Measurements from ENCODE around the gene YPEL5. TPM values are rescaled to one million over a fixed set of nuclear protein-coding genes. Genes with fewer than 3 reads are reported as not detected.
"Not testable (repeated sequence)": the region's sequence is repeated elsewhere in the genome, so short reads cannot be mapped to it uniquely, and the experiment has no call there.

Gene YPEL5
- total RNA-seq, 1 donor from 2014 or later = 93.3 TPM

- peaks cover 8% of the 10 kb centered on the region for H3K27me3 Mint-ChIP-seq (ENCODE audit: low read depth)
- no peaks in the 10 kb centered on the region for H3K36me3 Mint-ChIP-seq (ENCODE audit: low read depth)
- TF ChIP-seq CTCF (IDR thresholded peaks at IDR 0.05) = no peak
- H3K9me3 Mint-ChIP-seq (ENCODE audit: low read depth) = peaks cover 2% of the 10 kb centered on the region
- H3K4me1 Mint-ChIP-seq (ENCODE audit: low read depth) = peaks cover 2% of the 10 kb centered on the region
- H3K4me3 Mint-ChIP-seq (ENCODE audit: unreplicated experiment) = no peak overlapping the region
- no peak for DNase-seq (ENCODE audit: low spot score)
- H3K27ac Mint-ChIP-seq (ENCODE audit: unreplicated experiment) = no peak overlapping the region
Observed at GRCh38 chr2:30106543-30106942, 40.3 kb upstream of the YPEL5 start.

GRCh38 chr2:30108192-30108591 is 38.6 kb upstream of the YPEL5 start:
- no peaks in the 10 kb centered on the region for H3K36me3 Mint-ChIP-seq (ENCODE audit: low read depth)
- no peak overlapping the region for H3K4me3 Mint-ChIP-seq (ENCODE audit: unreplicated experiment)
- H3K27ac Mint-ChIP-seq (ENCODE audit: unreplicated experiment) = no peak overlapping the region
- H3K4me1 Mint-ChIP-seq (ENCODE audit: low read depth) = peaks cover 3% of the 10 kb centered on the region
- TF ChIP-seq CTCF (IDR thresholded peaks at IDR 0.05) = no peak
- no peak for DNase-seq (ENCODE audit: low spot score)
- H3K27me3 Mint-ChIP-seq (ENCODE audit: low read depth) = peaks cover 3% of the 10 kb centered on the region
- no peaks in the 10 kb centered on the region for H3K9me3 Mint-ChIP-seq (ENCODE audit: low read depth)

DNA sequence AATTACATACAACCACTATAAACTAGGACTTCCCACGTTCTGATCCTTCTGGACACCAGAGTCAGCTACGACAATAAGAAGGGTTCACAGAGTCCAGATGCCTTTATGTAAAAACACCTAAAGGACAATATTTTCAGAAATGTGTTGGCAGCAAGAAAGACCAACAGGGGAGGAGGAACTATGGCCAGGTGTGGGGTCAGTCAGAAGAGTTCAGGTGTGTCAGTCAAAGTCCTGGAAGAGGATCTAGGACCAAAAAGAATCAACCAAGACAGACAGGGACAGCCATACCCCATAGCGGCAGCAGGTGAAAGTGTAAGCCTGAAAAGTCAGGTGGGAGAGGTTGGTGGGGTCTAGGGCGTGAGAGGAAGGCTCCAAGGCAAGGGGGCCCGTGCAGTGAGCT is 38.0 kb upstream of the YPEL5 start:
- TF ChIP-seq CTCF (IDR thresholded peaks at IDR 0.05) = no peak
- Mint-ChIP-seq H3K9me3 (ENCODE audit: low read depth) (no peaks in the 10 kb centered on the region), H3K4me1 (ENCODE audit: low read depth) (peaks cover 9% of the 10 kb centered on the region), H3K4me3 (ENCODE audit: unreplicated experiment) (no peak overlapping the region), H3K36me3 (ENCODE audit: low read depth) (no peaks in the 10 kb centered on the region), H3K27ac (ENCODE audit: unreplicated experiment) (no peak overlapping the region), H3K27me3 (ENCODE audit: low read depth) (no peaks in the 10 kb centered on the region)
- DNase-seq (ENCODE audit: low spot score) = no peak

GRCh38 chr2:30109856-30110255 is 37.0 kb upstream of the YPEL5 start:
- Mint-ChIP-seq H3K27me3 (ENCODE audit: low read depth) (no peaks in the 10 kb centered on the region), H3K9me3 (ENCODE audit: low read depth) (no peaks in the 10 kb centered on the region), H3K36me3 (ENCODE audit: low read depth) (no peaks in the 10 kb centered on the region), H3K4me1 (ENCODE audit: low read depth) (peaks cover 17% of the 10 kb centered on the region), H3K4me3 (ENCODE audit: unreplicated experiment) (no peak overlapping the region), H3K27ac (ENCODE audit: unreplicated experiment) (no peak overlapping the region)
- no peak for TF ChIP-seq CTCF (IDR thresholded peaks at IDR 0.05)
- no peak for DNase-seq (ENCODE audit: low spot score)

DNA sequence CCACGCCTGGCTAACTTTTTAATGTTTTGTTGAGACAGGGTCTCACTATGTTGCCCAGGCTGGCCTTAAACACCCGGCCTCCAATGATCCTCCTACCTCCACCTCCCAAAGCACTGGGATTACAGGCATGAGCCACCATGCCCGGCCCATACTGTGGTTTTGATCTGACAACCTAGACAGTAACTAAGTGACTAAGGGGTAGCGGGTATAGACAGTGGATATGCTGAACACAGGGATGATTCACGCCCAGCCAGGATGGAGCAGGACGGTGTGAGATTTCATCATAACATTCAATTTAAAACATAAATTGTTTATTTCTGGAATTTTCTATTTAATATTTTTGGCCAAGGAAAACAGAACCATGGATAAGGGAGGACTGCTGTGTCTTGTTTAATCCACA is 36.0 kb upstream of the YPEL5 start:
- no peaks in the 10 kb centered on the region for H3K9me3 Mint-ChIP-seq (ENCODE audit: low read depth)
- peaks cover 26% of the 10 kb centered on the region for H3K4me1 Mint-ChIP-seq (ENCODE audit: low read depth)
- H3K4me3 Mint-ChIP-seq (ENCODE audit: unreplicated experiment) = no peak overlapping the region
- TF ChIP-seq CTCF (IDR thresholded peaks at IDR 0.05) = no peak
- H3K27ac Mint-ChIP-seq (ENCODE audit: unreplicated experiment) = no peak overlapping the region
- no peaks in the 10 kb centered on the region for H3K36me3 Mint-ChIP-seq (ENCODE audit: low read depth)
- H3K27me3 Mint-ChIP-seq (ENCODE audit: low read depth) = no peaks in the 10 kb centered on the region
- DNase-seq (ENCODE audit: low spot score) = no peak

DNA sequence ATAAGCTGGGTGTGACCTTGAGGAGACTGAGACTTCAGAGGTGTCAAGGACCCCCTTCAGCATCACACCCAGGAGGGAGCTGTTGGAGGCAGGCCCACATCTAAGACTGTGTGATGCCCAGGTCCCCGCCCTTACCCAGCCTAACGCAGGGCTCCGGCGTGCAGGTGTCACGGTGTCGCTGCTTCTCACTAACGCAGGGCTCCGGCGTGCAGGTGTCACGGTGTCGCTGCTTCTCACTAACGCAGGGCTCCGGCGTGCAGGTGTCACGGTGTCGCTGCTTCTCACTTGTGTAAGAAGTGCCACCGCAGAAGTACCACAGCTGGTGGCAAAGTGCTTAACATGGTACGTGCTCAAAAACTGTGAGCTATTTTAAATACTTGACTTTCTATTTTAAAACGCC is 35.6 kb upstream of the YPEL5 start:
- not testable (repeated sequence) for H3K36me3 Mint-ChIP-seq (ENCODE audit: low read depth); H3K4me3 Mint-ChIP-seq (ENCODE audit: unreplicated experiment); H3K27me3 Mint-ChIP-seq (ENCODE audit: low read depth); H3K9me3 Mint-ChIP-seq (ENCODE audit: low read depth); H3K27ac Mint-ChIP-seq (ENCODE audit: unreplicated experiment); DNase-seq (ENCODE audit: low spot score)
- peaks cover 29% of the 10 kb centered on the region for H3K4me1 Mint-ChIP-seq (ENCODE audit: low read depth)

Measured in chondrocyte (in vitro differentiated cells).